ENCODE results near the gene CYP1A2.

CYP1A2 gene

GRCh38 chr15:74791667-74792066 lies 43.0 kb downstream of the CYP1A2 start:
- no peak for DNase-seq (ENCODE audit: low spot score)
- CTCF ChIA-PET, result interaction anchor here (0.5 to 1.2 kb wide), 3 partner anchors 21 to 160 kb away, joined by 3 to 4 read pairs (median 3); no protein-coding TSS in a partner anchor
- peak overlapping the region; percentile 11; the same call in 1 of the 2 replicates for H3K27ac ChIP-seq
- TF ChIP-seq, protein P1, sequence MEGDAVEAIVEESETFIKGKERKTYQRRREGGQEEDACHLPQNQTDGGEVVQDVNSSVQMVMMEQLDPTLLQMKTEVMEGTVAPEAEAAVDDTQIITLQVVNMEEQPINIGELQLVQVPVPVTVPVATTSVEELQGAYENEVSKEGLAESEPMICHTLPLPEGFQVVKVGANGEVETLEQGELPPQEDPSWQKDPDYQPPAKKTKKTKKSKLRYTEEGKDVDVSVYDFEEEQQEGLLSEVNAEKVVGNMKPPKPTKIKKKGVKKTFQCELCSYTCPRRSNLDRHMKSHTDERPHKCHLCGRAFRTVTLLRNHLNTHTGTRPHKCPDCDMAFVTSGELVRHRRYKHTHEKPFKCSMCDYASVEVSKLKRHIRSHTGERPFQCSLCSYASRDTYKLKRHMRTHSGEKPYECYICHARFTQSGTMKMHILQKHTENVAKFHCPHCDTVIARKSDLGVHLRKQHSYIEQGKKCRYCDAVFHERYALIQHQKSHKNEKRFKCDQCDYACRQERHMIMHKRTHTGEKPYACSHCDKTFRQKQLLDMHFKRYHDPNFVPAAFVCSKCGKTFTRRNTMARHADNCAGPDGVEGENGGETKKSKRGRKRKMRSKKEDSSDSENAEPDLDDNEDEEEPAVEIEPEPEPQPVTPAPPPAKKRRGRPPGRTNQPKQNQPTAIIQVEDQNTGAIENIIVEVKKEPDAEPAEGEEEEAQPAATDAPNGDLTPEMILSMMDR (conservative IDR thresholded peaks at IDR 0.05; ENCODE audit: low read depth), result no peak
- POLR2A ChIA-PET (ENCODE audit: low non-redundant PET), result no interaction called here

- DNase-seq (ENCODE audit: low spot score), result no peak
- CTCF ChIA-PET, result interaction anchor here (0.7 to 2.6 kb wide), 6 partner anchors 8 to 161 kb away, joined by 3 to 12 read pairs (median 4); no protein-coding TSS in a partner anchor
- TF ChIP-seq, protein P1 (conservative IDR thresholded peaks at IDR 0.05; ENCODE audit: low read depth), result no peak
- peak overlapping the region; percentile 11 for H3K27ac ChIP-seq
- POLR2A ChIA-PET (ENCODE audit: low non-redundant PET), result no interaction called here
Observed at GRCh38 chr15:74792227-74793016, 43.8 kb downstream of the CYP1A2 start.

GRCh38 chr15:74793135-74794028 lies 44.7 kb downstream of the CYP1A2 start:
- H3K27ac ChIP-seq, result peak overlapping the region; percentile 11
- CTCF ChIA-PET, result interaction anchor here (0.6 to 2.6 kb wide), 8 partner anchors 9 to 419 kb away, joined by 3 to 12 read pairs (median 5); no protein-coding TSS in a partner anchor
- no peak for DNase-seq (ENCODE audit: low spot score)
- TF ChIP-seq, protein P1 (conservative IDR thresholded peaks at IDR 0.05; ENCODE audit: low read depth), result no peak
- POLR2A ChIA-PET (ENCODE audit: low non-redundant PET), result no interaction called here

DNA sequence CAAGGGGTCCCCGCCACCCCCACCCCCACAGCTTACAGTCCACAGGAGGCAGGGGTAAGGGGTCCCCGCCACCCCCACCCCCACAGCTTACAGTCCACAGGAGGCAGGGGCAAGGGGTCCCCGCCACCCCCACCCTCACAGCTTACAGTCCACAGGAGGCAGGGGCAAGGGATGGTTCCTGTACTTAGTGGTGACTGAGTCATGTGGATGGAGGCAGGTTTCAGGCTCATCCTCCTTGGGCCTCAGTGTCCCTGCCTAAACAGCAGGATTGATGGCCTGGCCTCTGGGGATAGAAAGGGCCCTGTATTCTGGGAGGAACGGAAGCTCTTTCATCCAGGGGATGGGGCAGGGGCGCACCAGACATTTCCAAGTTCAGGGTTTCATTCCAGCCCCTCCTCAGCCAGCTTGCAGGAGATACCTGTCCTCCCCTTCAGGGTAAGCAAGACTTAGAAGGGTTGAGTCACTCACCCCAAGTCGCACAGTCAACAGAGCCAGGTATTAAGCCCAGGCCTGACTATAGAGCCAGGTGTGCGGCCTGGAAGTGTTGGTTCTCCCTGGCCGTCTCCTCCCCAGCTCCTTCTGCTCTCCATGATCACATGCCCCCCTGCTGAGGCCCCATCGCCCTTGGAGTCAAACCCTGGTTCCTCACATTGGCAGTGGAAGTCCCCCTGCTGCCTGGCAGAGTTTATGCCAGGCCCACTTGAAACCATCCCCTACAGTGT lies 45.8 kb downstream of the CYP1A2 start:
- TF ChIP-seq, protein P1 (conservative IDR thresholded peaks at IDR 0.05; ENCODE audit: low read depth), result no peak
- peak overlapping the region; percentile 44 for H3K27ac ChIP-seq
- ChIA-PET CTCF (interaction anchor here (0.5 to 2.6 kb wide), 4 partner anchors 13 to 237 kb away, joined by 3 to 12 read pairs (median 4); no protein-coding TSS in a partner anchor), POLR2A (ENCODE audit: low non-redundant PET) (interaction anchor here (0.7 kb wide), 1 partner anchor 102 kb away, joined by 3 read pairs; no protein-coding TSS in a partner anchor)
- no peak for DNase-seq (ENCODE audit: low spot score)

DNA sequence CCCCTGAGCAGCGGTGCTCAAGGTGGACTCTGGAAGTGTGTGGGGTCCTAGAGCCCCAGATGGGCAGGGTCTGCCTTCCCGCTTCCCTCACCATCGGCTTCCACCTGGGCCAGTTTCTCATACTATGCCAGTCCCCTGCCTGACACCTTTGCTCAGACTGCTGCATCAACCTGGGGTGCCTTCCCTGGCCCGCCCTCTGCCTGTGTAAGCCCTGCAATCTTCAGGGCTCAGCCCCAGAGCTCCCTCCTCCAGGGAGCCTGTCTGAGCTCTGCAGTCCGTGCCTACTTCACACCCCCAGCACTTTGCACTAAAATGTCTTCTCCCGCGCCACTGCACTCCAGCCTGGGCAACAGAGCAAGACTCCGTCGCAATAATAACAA lies 46.3 kb downstream of the CYP1A2 start:
- ChIA-PET POLR2A (ENCODE audit: low non-redundant PET) (interaction anchor here (0.7 kb wide), 1 partner anchor 101 kb away, joined by 3 read pairs; no protein-coding TSS in a partner anchor), CTCF (interaction anchor here (0.5 to 2.6 kb wide), 2 partner anchors 24 to 237 kb away, joined by 3 to 12 read pairs; no protein-coding TSS in a partner anchor)
- DNase-seq (ENCODE audit: low spot score), result no peak
- H3K27ac ChIP-seq, result peak overlapping the region; percentile 44
- TF ChIP-seq, protein P1 (conservative IDR thresholded peaks at IDR 0.05; ENCODE audit: low read depth), result no peak
